Panc1 (cell line): ENCODE measurements around the gene PPIL1. TPM values are rescaled to one million over a fixed set of nuclear protein-coding genes. Genes with fewer than 3 reads are reported as not detected.

ENCODE experiments used
- ATAC-seq: fragments of 200-7000 bp; cut with Tn5 transposase; 2 replicates; pipeline ENCODE4 v1.9.1; 2020; ENCODE audit warnings: mild to moderate bottlenecking, moderate library complexity
- BruUV-seq: library from RNA; stranded (reverse); fragments of 400-500 nt; replicated peaks from 2 replicates; lab custom pipeline; 2021; lab: Mats Ljungman, UMichigan
- CTCF ChIA-PET: fragments of 300-600 bp; sonication (Branson Sonifier 250); formaldehyde crosslinking; loops from one replicate; lab custom pipeline; 2022; ENCODE audit warnings: antibody characterized with exemption; lab: Charles Lee
- POLR2A ChIA-PET: fragments of 300-600 bp; sonication (Branson Sonifier 250); formaldehyde crosslinking; loops from one replicate; lab custom pipeline; 2022; ENCODE audit warnings: antibody characterized with exemption; lab: Charles Lee
- DNase-seq: peaks from one replicate; pipeline ENCODE4 v3.0.0-alpha.2; 2010; ENCODE audit warnings: low read depth, low spot score
- H3K27ac ChIP-seq: 2 replicates; pipeline ENCODE4 v1.5.1; 2011; ENCODE audit warnings: mild to moderate bottlenecking, low read length, inconsistent platforms
- H3K27me3 ChIP-seq: fragments of 200-500 bp; sonication (Bioruptor generic); 2 replicates; pipeline ENCODE4 v1.6.0; 2014; ENCODE audit warnings: low read length, inconsistent platforms; ENCODE audit not compliant: control insufficient read depth, insufficient read depth
- H3K36me3 ChIP-seq: fragments of 200-500 bp; sonication (Bioruptor generic); 2 replicates; pipeline ENCODE4 v1.5.1; 2014; ENCODE audit warnings: inconsistent platforms, mild to moderate bottlenecking, low read length, moderate library complexity; ENCODE audit not compliant: control insufficient read depth, insufficient read depth
- H3K4me1 ChIP-seq: 2 replicates; pipeline ENCODE4 v1.5.1; 2011; ENCODE audit warnings: inconsistent platforms, mild to moderate bottlenecking, low read length, moderate library complexity; ENCODE audit not compliant: control insufficient read depth, insufficient read depth
- H3K4me3 ChIP-seq, 2 experiments: 2 replicates each; pipeline ENCODE4 v1.5.1; 2011 to 2012; ENCODE audit warnings: low read depth in 2 of 2, low read length in 2 of 2, mild to moderate bottlenecking in 2 of 2, inconsistent platforms in 1 of 2, moderate library complexity in 1 of 2
- H3K9me3 ChIP-seq: fragments of 200-500 bp; sonication (Bioruptor generic); 2 replicates; pipeline ENCODE4 v1.5.1; 2014; ENCODE audit warnings: low read depth, mild to moderate bottlenecking, inconsistent platforms, low read length, moderate library complexity; ENCODE audit not compliant: control insufficient read depth, insufficient read depth
- CTCF ChIP-seq: fragments of 450-650 bp; IDR thresholded peaks from 2 replicates; pipeline ENCODE4 v1.5.1; 2017; ENCODE audit warnings: mild to moderate bottlenecking
- POLR2AphosphoS5 ChIP-seq: IDR thresholded peaks from 2 replicates; pipeline ENCODE4 v1.6.1; 2012; ENCODE audit warnings: mild to moderate bottlenecking, low read depth, low read length, moderate library complexity
- REST ChIP-seq, 2 experiments: IDR thresholded peaks; 2 replicates each; pipeline ENCODE4 v1.6.1; 2011 to 2012; ENCODE audit warnings: low read depth in 2 of 2, control low read depth in 1 of 2, low read length in 1 of 2, mild to moderate bottlenecking in 1 of 2, moderate library complexity in 1 of 2; ENCODE audit not compliant: insufficient read depth in 1 of 2
- SIN3A ChIP-seq: IDR thresholded peaks from 2 replicates; pipeline ENCODE4 v1.6.1; 2012; ENCODE audit warnings: low read depth, mild to moderate bottlenecking, low read length, moderate library complexity, borderline replicate concordance; ENCODE audit not compliant: insufficient read depth
- TCF7L2 ChIP-seq: IDR thresholded peaks from 2 replicates; pipeline ENCODE4 v1.6.1; 2011; ENCODE audit warnings: mild to moderate bottlenecking, low read depth, low read length, inconsistent platforms
- in situ Hi-C: cut with HindIII; loops from 2 replicates; pipeline ENCODE4 v1.10.0; 2016; ENCODE audit warnings: low sequenced_read_pairs, low pct_unique_long_range_greater_than_20kb
- intact Hi-C: fragments of 100-400 bp; cut with micrococcal nuclease; formaldehyde crosslinking; loops from one replicate; pipeline ENCODE4 v1.10.0; 2022; ENCODE audit not compliant: unreplicated experiment
- total RNA-seq: library from RNA; stranded (reverse); gene quantifications from one replicate; pipeline ENCODE4 v1.2.1, GENCODE V29; 2021; ENCODE audit not compliant: unreplicated experiment

The PPIL1 gene
- total RNA-seq, 1 experiment from 2014 or later: 44.1 TPM

DNA sequence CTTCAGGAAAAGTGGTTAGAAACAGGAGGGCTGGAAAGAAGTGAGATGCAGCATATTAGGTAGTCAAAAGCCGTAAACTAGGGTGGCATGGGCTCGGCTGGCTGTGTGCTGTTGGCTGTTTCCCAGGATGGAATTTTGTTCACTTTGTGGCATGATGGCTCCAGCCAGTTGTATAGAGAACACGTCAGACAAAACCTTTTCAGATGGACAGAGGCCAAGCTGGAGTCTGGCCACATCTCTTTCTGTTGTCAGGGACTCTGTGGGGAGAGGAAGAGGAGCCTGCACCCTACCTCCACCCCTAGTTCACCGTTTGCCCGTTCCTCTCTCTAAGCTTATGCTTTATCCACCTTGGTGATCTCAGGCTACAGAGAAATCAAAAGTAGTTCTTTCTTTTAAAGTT is 33.2 kb upstream of the PPIL1 start:
- in situ Hi-C loops (no loop called here), intact Hi-C loops (no loop called here)
- Histone ChIP-seq H3K27ac (peak overlapping the region; percentile 26; the same call in 1 of the 2 replicates), H3K27me3 (no peaks in the 10 kb centered on the region), H3K36me3 (peaks cover 3% of the 10 kb centered on the region), H3K9me3 (no peaks in the 10 kb centered on the region), H3K4me1 (peaks cover 51% of the 10 kb centered on the region), H3K4me3 (no peak overlapping the region)
- no TSS peak for BruUV-seq
- ATAC-seq: no peak
- POLR2A ChIA-PET: no interaction called here
- TF ChIP-seq CTCF: no peak
- TF ChIP-seq REST (IDR thresholded peaks at IDR 0.05; ENCODE audit: insufficient read depth in 1 of 2, low read depth in 2 of 2, low read length in 1 of 2): no peak
- no peak for TF ChIP-seq TCF7L2
- no peak for TF ChIP-seq SIN3A
- CTCF ChIA-PET: no interaction called here
- no peak for DNase-seq

GRCh38 chr6:36906539-36907325 is 32.1 kb upstream of the PPIL1 start:
- Histone ChIP-seq H3K4me3 (no peak overlapping the region), H3K27me3 (no peaks in the 10 kb centered on the region), H3K36me3 (peaks cover 12% of the 10 kb centered on the region), H3K4me1 (peaks cover 40% of the 10 kb centered on the region), H3K27ac (peak overlapping the region; percentile 30), H3K9me3 (no peaks in the 10 kb centered on the region)
- intact Hi-C loops: no loop called here
- in situ Hi-C loops: no loop called here
- DNase-seq (no peak), ATAC-seq (peak; percentile 66; the same call in 1 of the 2 replicates)
- no TSS peak for BruUV-seq
- TF ChIP-seq TCF7L2 (no peak), REST (IDR thresholded peaks at IDR 0.05; ENCODE audit: insufficient read depth in 1 of 2, low read depth in 2 of 2, low read length in 1 of 2) (no peak), POLR2AphosphoS5 (no peak), CTCF (no peak), SIN3A (no peak)
- ChIA-PET CTCF (interaction anchor here (0.6 kb wide), 1 partner anchor 115 kb away, joined by 6 read pairs; no protein-coding TSS in a partner anchor), POLR2A (no interaction called here)
